ENCODE data around the gene PDCL3. TPM values are rescaled to one million over a fixed set of nuclear protein-coding genes. Genes with fewer than 3 reads are reported as not detected.

Gene PDCL3
- total and polyA plus RNA-seq, 11 donors = 10.3 to 40.2 (median 24.3) TPM

DNA sequence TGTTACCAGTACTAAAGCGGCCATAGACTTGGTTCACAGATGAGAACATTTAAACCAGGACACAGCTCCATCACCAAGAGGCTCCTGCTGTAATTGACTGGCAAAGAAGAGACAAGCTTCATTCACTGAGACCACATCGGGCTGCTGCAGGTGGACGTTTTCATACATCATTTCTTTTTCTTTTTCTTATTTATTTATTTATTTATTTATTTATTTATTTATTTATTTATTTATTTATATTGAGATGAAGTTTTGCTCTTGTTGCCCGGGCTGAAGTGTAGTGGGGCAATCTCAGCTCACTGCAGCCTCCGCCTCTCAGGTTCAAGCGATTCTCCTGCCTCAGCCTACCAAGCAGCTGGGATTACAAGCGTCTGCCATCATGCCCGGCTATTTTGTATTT, 33.6 kb upstream of the PDCL3 start:
- H3K4me3 ChIP-seq = no peak overlapping the region
- no peak for DNase-seq
- WGBS, 4 donors = 87 to 89% (median 88%) methylated on average over 8 of the region's 8 CpGs

DNA sequence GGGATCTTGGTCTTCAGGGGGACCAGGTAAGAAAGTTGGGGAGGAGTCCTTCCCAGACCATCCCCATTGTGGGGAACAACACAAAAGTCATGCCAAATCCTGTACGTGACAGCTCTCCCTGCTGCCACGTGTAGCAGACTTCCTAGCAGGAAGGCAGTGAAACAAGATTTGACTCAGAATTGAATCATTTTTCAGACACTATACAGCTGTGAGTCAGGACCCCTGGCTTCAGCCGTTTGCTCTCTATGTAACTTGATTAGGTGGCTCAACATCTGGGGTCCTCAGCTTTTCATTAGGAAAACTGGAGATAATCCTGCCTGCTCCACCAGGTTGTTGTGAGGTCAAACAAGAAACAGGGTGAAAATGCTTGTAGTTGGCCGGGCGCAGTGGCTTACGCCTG, 32.9 kb upstream of the PDCL3 start:
- Histone ChIP-seq H3K36me3 (no peaks in the 10 kb centered on the region), H3K4me3 (no peak overlapping the region), H3K4me1 (no peaks in the 10 kb centered on the region), H3K9me3 (no peaks in the 10 kb centered on the region), H3K27ac (no peak overlapping the region), H3K27me3 (no peaks in the 10 kb centered on the region)
- ATAC-seq (no peak), DNase-seq (no peak)
- WGBS, 4 donors = 71 to 78% (median 75%) methylated on average over 6 of the region's 6 CpGs
- TF ChIP-seq, protein P1, sequence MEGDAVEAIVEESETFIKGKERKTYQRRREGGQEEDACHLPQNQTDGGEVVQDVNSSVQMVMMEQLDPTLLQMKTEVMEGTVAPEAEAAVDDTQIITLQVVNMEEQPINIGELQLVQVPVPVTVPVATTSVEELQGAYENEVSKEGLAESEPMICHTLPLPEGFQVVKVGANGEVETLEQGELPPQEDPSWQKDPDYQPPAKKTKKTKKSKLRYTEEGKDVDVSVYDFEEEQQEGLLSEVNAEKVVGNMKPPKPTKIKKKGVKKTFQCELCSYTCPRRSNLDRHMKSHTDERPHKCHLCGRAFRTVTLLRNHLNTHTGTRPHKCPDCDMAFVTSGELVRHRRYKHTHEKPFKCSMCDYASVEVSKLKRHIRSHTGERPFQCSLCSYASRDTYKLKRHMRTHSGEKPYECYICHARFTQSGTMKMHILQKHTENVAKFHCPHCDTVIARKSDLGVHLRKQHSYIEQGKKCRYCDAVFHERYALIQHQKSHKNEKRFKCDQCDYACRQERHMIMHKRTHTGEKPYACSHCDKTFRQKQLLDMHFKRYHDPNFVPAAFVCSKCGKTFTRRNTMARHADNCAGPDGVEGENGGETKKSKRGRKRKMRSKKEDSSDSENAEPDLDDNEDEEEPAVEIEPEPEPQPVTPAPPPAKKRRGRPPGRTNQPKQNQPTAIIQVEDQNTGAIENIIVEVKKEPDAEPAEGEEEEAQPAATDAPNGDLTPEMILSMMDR (IDR thresholded peaks at IDR 0.05) = no peak
- no peak for TF ChIP-seq POLR2A (IDR thresholded peaks at IDR 0.05)
- intact Hi-C loops (cut with DNase I) = no loop called here

More for the DNA sequence above, 33.6 kb upstream of the PDCL3 start:
- Histone ChIP-seq H3K4me1 (no peaks in the 10 kb centered on the region), H3K9me3 (no peaks in the 10 kb centered on the region), H3K36me3 (no peaks in the 10 kb centered on the region), H3K27me3 (no peaks in the 10 kb centered on the region), H3K27ac (no peak overlapping the region)
- intact Hi-C loops (cut with DNase I) = no loop called here
- ATAC-seq = no peak
- TF ChIP-seq, protein P1 (IDR thresholded peaks at IDR 0.05) = no peak
- no peak for TF ChIP-seq POLR2A (IDR thresholded peaks at IDR 0.05)

- intact Hi-C loops (cut with DNase I) = no loop called here
- ATAC-seq = no peak
- Histone ChIP-seq H3K27ac (no peak overlapping the region), H3K4me3 (no peak overlapping the region), H3K4me1 (no peaks in the 10 kb centered on the region), H3K36me3 (no peaks in the 10 kb centered on the region), H3K27me3 (no peaks in the 10 kb centered on the region), H3K9me3 (no peaks in the 10 kb centered on the region)
- TF ChIP-seq POLR2A (IDR thresholded peaks at IDR 0.05) = no peak
- TF ChIP-seq, protein P1 (IDR thresholded peaks at IDR 0.05) = no peak
- DNase-seq = no peak
- WGBS, 4 donors = 71 to 79% (median 75%) methylated on average over 2 of the region's 2 CpGs
Measured at GRCh38 chr2:100535855-100536254, 26.9 kb upstream of the PDCL3 start.

- DNase-seq (no peak), ATAC-seq (no peak)
- Histone ChIP-seq H3K36me3 (no peaks in the 10 kb centered on the region), H3K27me3 (no peaks in the 10 kb centered on the region), H3K4me3 (no peak overlapping the region), H3K27ac (no peak overlapping the region), H3K4me1 (no peaks in the 10 kb centered on the region), H3K9me3 (no peaks in the 10 kb centered on the region)
- WGBS, 4 donors = 64 to 74% (median 69%) methylated on average over 9 of the region's 9 CpGs
- no peak for TF ChIP-seq POLR2A (IDR thresholded peaks at IDR 0.05)
- TF ChIP-seq, protein P1 (IDR thresholded peaks at IDR 0.05) = no peak
- intact Hi-C loops (cut with DNase I) = no loop called here
Measured at GRCh38 chr2:100537918-100538317, 24.9 kb upstream of the PDCL3 start.

Measured in heart left ventricle (tissue), 16 donors.